Trophoblast cell (in vitro differentiated cells and primary cell): ENCODE results near the gene UBE2E2.
A peak's percentile ranks its signal among the peaks of the same experiment; 100 is the strongest.

ENCODE experiments used
- DNase-seq, 2 donors: peaks; one replicate each; pipeline ENCODE4 v3.0.0-alpha.2; 2016
- H2AFZ ChIP-seq: 2 replicates; pipeline ENCODE4 v1.6.1; 2013; ENCODE audit warnings: low read length, moderate library complexity, mild to moderate bottlenecking; ENCODE audit not compliant: insufficient read depth, poor library complexity
- H2AK5ac ChIP-seq: 2 replicates; pipeline ENCODE4 v1.6.1; 2013; ENCODE audit warnings: mild to moderate bottlenecking, low read length
- H2BK120ac ChIP-seq: 2 replicates; pipeline ENCODE4 v1.6.1; 2013; ENCODE audit warnings: low read length, mild to moderate bottlenecking, moderate library complexity; ENCODE audit not compliant: insufficient read depth, poor library complexity
- H2BK12ac ChIP-seq: 2 replicates; pipeline ENCODE4 v1.6.1; 2013; ENCODE audit warnings: mild to moderate bottlenecking, low read length, moderate library complexity
- H2BK5ac ChIP-seq: 2 replicates; pipeline ENCODE4 v1.6.1; 2013; ENCODE audit warnings: low read length, low read depth, moderate library complexity, mild to moderate bottlenecking; ENCODE audit not compliant: poor library complexity
- H3K14ac ChIP-seq: 2 replicates; pipeline ENCODE4 v1.6.1; 2013; ENCODE audit warnings: mild to moderate bottlenecking, low read length
- H3K18ac ChIP-seq: 2 replicates; pipeline ENCODE4 v1.6.1; 2013; ENCODE audit warnings: mild to moderate bottlenecking, low read length
- H3K23ac ChIP-seq: 2 replicates; pipeline ENCODE4 v1.6.1; 2013; ENCODE audit warnings: low read length
- H3K27ac ChIP-seq: 2 replicates; pipeline ENCODE4 v1.5.1; 2013; ENCODE audit warnings: low read depth, mild to moderate bottlenecking, inconsistent platforms, low read length, moderate library complexity
- H3K27me3 ChIP-seq: 2 replicates; pipeline ENCODE4 v1.6.1; 2013; ENCODE audit warnings: inconsistent platforms, mild to moderate bottlenecking, low read length, moderate library complexity; ENCODE audit not compliant: insufficient read depth
- H3K36me3 ChIP-seq, 2 experiments: 1 replicate in 1 of 2; 2 replicates in 1 of 2; pipeline ENCODE4 v1.6.1; 2013; ENCODE audit warnings: low read length in 2 of 2, mild to moderate bottlenecking in 2 of 2, moderate library complexity in 1 of 2; ENCODE audit not compliant: insufficient read depth in 2 of 2, control insufficient read depth in 1 of 2
- H3K4ac ChIP-seq: 2 replicates; pipeline ENCODE4 v1.6.1; 2013; ENCODE audit warnings: low read depth, mild to moderate bottlenecking, low read length, moderate library complexity
- H3K4me1 ChIP-seq, 2 experiments: 1 replicate in 1 of 2; 2 replicates in 1 of 2; pipeline ENCODE4 v1.6.1; 2013; ENCODE audit warnings: low read length in 2 of 2, mild to moderate bottlenecking in 2 of 2, moderate library complexity in 1 of 2; ENCODE audit not compliant: insufficient read depth in 2 of 2, control insufficient read depth in 1 of 2
- H3K4me2 ChIP-seq: 2 replicates; pipeline ENCODE4 v1.6.1; 2013; ENCODE audit warnings: inconsistent platforms, mild to moderate bottlenecking, low read length, moderate library complexity
- H3K4me3 ChIP-seq: 2 replicates; pipeline ENCODE4 v1.5.1; 2013; ENCODE audit warnings: mild to moderate bottlenecking, low read depth, low read length, inconsistent platforms
- H3K79me1 ChIP-seq: one replicate; pipeline ENCODE4 v1.6.1; 2013; ENCODE audit warnings: low read length
- H3K79me2 ChIP-seq: 2 replicates; pipeline ENCODE4 v1.6.1; 2013; ENCODE audit warnings: low read length, mild to moderate bottlenecking; ENCODE audit not compliant: control insufficient read depth, insufficient read depth, poor library complexity
- H3K9ac ChIP-seq: 2 replicates; pipeline ENCODE4 v1.6.1; 2013; ENCODE audit warnings: mild to moderate bottlenecking, low read length
- H3K9me3 ChIP-seq: 2 replicates; pipeline ENCODE4 v1.6.1; 2013; ENCODE audit warnings: low read depth, mild to moderate bottlenecking, control low read depth, inconsistent platforms, low read length; ENCODE audit not compliant: insufficient read depth
- H4K12ac ChIP-seq: 2 replicates; pipeline ENCODE4 v1.6.1; 2013; ENCODE audit warnings: low read depth, mild to moderate bottlenecking, low read length, moderate library complexity
- H4K8ac ChIP-seq: 2 replicates; pipeline ENCODE4 v1.6.1; 2013; ENCODE audit warnings: low read depth, mild to moderate bottlenecking, low read length, moderate library complexity
- H4K91ac ChIP-seq: one replicate; pipeline ENCODE4 v1.6.1; 2013; ENCODE audit warnings: low read depth, mild to moderate bottlenecking, low read length, moderate library complexity
- WGBS: extraction: QIAGEN DNeasy Blood & Tissue Kit; methylation state at CpG from one replicate; pipeline ENCODE4 v1.1.7; 2013; ENCODE audit warnings: missing lambda C conversion rate; ENCODE audit not compliant: insufficient read length, insufficient coverage; ENCODE audit errors: extremely low coverage; 5-methylcytosine and 5-hydroxymethylcytosine counted together

UBE2E2 gene

DNA sequence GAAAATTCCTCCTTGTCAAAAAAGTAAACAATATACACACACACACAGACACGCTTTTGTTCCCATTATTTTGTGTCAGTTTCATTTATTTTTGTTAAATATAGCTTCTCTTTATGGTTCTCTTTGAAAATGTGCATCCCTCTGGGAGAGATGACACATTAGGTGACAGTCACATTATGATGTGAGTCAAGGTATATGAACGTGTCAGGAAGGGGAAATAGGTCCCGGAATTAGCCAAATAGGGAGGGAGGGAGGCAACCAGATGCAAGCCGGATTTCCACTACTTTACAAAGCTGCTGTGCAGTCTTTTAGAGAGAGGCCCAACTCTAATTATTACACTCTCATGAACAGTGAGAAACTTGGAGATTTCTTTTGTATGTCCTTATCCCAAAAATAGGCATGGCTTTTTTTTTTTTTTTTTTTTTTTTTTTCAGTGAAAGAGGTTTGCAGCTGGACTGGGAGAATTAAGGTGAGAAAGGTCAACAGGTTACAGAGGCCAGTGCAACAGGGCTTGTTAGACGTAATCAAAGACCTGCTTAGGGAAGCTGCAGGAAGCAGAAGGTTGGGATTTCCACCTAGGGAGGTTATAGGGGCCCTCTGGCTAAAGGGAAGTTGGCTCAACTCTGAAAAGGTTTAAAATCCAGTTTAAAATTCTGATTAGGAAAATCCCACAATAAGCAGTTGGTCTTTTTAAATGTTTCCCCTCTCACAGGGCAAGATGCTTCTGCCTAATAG lies 362.1 kb downstream of the UBE2E2 start:
- no peak overlapping the region for H2BK12ac ChIP-seq
- no peak overlapping the region for H3K4ac ChIP-seq

DNA sequence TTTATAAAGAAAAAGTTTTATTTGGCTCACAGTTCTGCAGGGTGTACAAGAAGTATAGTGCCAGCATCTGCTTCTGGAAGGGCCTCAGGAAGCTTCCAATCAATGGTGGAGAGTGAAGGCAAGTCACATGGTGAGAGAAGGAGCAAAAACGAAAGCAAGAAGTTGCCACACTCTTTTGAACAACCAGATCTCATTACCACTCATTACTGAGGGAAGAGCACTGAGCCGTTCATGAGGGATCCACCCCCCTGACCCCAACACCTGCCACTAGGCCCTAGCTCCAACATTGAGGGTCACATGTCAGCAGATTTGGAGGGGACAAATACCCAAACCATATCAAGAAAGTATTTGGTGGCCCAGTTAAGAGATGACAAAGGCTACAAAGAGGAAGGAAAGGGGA lies 363.4 kb downstream of the UBE2E2 start:
- Histone ChIP-seq H4K91ac (no peak overlapping the region), H2AFZ (no peak overlapping the region), H4K12ac (no peak overlapping the region)

More for the DNA sequence above, 362.1 kb downstream of the UBE2E2 start:
- Histone ChIP-seq H3K18ac (no peak overlapping the region), H2AK5ac (no peak overlapping the region), H2BK120ac (no peak overlapping the region), H3K9me3 (no peaks in the 10 kb centered on the region), H2AFZ (no peak overlapping the region), H3K9ac (no peak overlapping the region), H3K14ac (no peak overlapping the region), H3K79me1 (no peaks in the 10 kb centered on the region), H2BK5ac (no peak overlapping the region), H3K4me3 (no peak overlapping the region), H3K36me3 (no peaks in the 10 kb centered on the region), H3K27me3 (no peaks in the 10 kb centered on the region), H3K79me2 (no peaks in the 10 kb centered on the region), H3K27ac (no peak overlapping the region), H4K91ac (no peak overlapping the region), H3K23ac (no peak overlapping the region), H4K8ac (no peak overlapping the region), H4K12ac (no peak overlapping the region), H3K4me1 (no peaks in the 10 kb centered on the region), H3K4me2 (no peak overlapping the region)
- DNase-seq = no peak
- WGBS = no CpG with 5 or more reads among the region's 5 CpGs

DNA sequence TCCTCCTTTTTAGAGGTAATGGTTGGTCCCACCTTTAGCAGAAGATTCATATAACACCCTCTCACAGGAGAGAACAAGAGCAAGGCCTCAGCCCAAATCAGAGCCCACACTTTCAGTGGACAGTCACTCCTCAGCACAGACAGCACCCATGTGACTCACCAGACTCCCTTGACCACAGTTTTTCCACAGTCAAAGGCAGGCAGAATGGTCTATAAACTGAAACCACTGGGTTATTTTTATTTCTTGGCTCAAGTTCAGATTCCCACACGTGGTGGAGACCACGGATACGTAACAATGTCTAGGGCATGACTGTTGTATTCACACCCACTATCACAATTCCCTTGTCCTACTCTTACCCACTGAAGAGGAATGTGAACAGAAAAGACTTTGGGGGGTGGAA lies 364.8 kb downstream of the UBE2E2 start:
- H3K4me2 ChIP-seq = no peak overlapping the region
- no peak overlapping the region for H2BK120ac ChIP-seq

More for the DNA sequence above, 363.4 kb downstream of the UBE2E2 start:
- Histone ChIP-seq H3K79me2 (no peaks in the 10 kb centered on the region), H3K14ac (no peak overlapping the region), H3K27ac (no peak overlapping the region), H3K4ac (no peak overlapping the region), H3K79me1 (no peaks in the 10 kb centered on the region), H2BK12ac (no peak overlapping the region), H2BK120ac (no peak overlapping the region), H2AK5ac (no peak overlapping the region), H3K4me1 (no peaks in the 10 kb centered on the region), H2BK5ac (no peak overlapping the region), H3K4me3 (no peak overlapping the region), H3K36me3 (no peaks in the 10 kb centered on the region), H3K23ac (no peak overlapping the region), H3K9ac (no peak overlapping the region), H3K18ac (no peak overlapping the region), H4K8ac (no peak overlapping the region), H3K27me3 (no peaks in the 10 kb centered on the region), H3K4me2 (no peak overlapping the region), H3K9me3 (no peaks in the 10 kb centered on the region)
- DNase-seq = no peak
- no CpG with 5 or more reads among the region's 2 CpGs for WGBS

DNA sequence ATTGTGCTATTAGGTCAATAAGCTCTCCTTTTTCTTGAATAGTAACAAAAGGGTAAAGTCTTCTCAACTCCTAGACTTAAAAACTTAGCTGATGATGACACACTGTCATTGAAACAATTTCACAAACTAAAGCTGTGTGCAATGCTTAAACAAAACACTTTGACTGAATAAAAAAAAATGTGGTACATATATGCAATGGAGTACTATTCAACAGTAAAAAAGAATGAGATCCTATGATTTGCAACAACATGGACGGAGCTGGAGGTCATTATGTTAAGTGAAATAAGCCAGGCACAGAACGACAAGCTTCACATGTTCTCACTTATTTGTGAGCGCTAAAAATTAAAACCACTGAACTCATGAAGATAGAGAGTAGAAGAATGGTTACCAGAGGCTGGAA lies 370.7 kb downstream of the UBE2E2 start:
- H4K8ac ChIP-seq = no peak overlapping the region
- H3K4me1 ChIP-seq = no peaks in the 10 kb centered on the region
- H3K27ac ChIP-seq = no peak overlapping the region
- H3K9me3 ChIP-seq = no peaks in the 10 kb centered on the region
- no peak overlapping the region for H2BK120ac ChIP-seq
- H3K36me3 ChIP-seq = no peaks in the 10 kb centered on the region
- no peaks in the 10 kb centered on the region for H3K79me2 ChIP-seq
- H2AK5ac ChIP-seq = no peak overlapping the region
- H3K79me1 ChIP-seq = no peaks in the 10 kb centered on the region
- no peak overlapping the region for H3K18ac ChIP-seq
- DNase-seq = no peak
- H4K91ac ChIP-seq = no peak overlapping the region
- no CpG with 5 or more reads among the region's 3 CpGs for whole genome bisulfite sequencing
- H2BK5ac ChIP-seq = no peak overlapping the region
- no peak overlapping the region for H3K4ac ChIP-seq
- H4K12ac ChIP-seq = no peak overlapping the region
- no peak overlapping the region for H2BK12ac ChIP-seq
- H3K4me2 ChIP-seq = no peak overlapping the region
- no peak overlapping the region for H3K4me3 ChIP-seq
- no peaks in the 10 kb centered on the region for H3K27me3 ChIP-seq
- H3K23ac ChIP-seq = no peak overlapping the region
- H3K14ac ChIP-seq = no peak overlapping the region
- no peak overlapping the region for H3K9ac ChIP-seq
- H2AFZ ChIP-seq = no peak overlapping the region

More for the DNA sequence above, 364.8 kb downstream of the UBE2E2 start:
- Histone ChIP-seq H3K9me3 (no peaks in the 10 kb centered on the region), H3K23ac (no peak overlapping the region), H3K4me1 (no peaks in the 10 kb centered on the region), H4K12ac (no peak overlapping the region), H3K79me1 (no peaks in the 10 kb centered on the region), H2AK5ac (no peak overlapping the region), H3K27ac (no peak overlapping the region), H3K18ac (no peak overlapping the region), H4K8ac (no peak overlapping the region), H3K9ac (no peak overlapping the region), H2BK5ac (no peak overlapping the region), H3K4ac (no peak overlapping the region), H2AFZ (no peak overlapping the region), H3K79me2 (no peaks in the 10 kb centered on the region), H3K36me3 (no peaks in the 10 kb centered on the region), H3K4me3 (no peak overlapping the region), H4K91ac (no peak overlapping the region), H3K27me3 (no peaks in the 10 kb centered on the region), H3K14ac (no peak overlapping the region), H2BK12ac (no peak overlapping the region)
- no CpG with 5 or more reads among the region's 3 CpGs for WGBS
- peak in 1 of 2 donors; percentile 28 for DNase-seq
